Neural progenitor cell (in vitro differentiated cells): ENCODE results near the gene KCNQ1.

Experiments
- EZH2 ChIP-seq: fragments of 200-600 bp; sonication (generic); IDR thresholded peaks from 2 replicates; pipeline ENCODE4 v1.6.1; 2017; ENCODE audit warnings: antibody characterized with exemption, mild to moderate bottlenecking, moderate library complexity
- EZH2phosphoT487 ChIP-seq: fragments of 200-600 bp; sonication (generic); IDR thresholded peaks from 2 replicates; pipeline ENCODE4 v1.6.1; 2017; ENCODE audit warnings: antibody characterized with exemption
- TF ChIP-seq, protein P1 (sequence below): fragments of 200-600 bp; sonication (generic); IDR thresholded peaks from 2 replicates; pipeline ENCODE4 v1.5.1; 2017; ENCODE audit warnings: antibody characterized with exemption, mild to moderate bottlenecking

- TF ChIP-seq, protein P1, sequence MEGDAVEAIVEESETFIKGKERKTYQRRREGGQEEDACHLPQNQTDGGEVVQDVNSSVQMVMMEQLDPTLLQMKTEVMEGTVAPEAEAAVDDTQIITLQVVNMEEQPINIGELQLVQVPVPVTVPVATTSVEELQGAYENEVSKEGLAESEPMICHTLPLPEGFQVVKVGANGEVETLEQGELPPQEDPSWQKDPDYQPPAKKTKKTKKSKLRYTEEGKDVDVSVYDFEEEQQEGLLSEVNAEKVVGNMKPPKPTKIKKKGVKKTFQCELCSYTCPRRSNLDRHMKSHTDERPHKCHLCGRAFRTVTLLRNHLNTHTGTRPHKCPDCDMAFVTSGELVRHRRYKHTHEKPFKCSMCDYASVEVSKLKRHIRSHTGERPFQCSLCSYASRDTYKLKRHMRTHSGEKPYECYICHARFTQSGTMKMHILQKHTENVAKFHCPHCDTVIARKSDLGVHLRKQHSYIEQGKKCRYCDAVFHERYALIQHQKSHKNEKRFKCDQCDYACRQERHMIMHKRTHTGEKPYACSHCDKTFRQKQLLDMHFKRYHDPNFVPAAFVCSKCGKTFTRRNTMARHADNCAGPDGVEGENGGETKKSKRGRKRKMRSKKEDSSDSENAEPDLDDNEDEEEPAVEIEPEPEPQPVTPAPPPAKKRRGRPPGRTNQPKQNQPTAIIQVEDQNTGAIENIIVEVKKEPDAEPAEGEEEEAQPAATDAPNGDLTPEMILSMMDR, result no peak
- TF ChIP-seq EZH2 (no peak), EZH2phosphoT487 (no peak)
Measured at GRCh38 chr11:2737226-2737590, 292.4 kb downstream of the KCNQ1 start.
